ENCODE data around the gene FGD6.

DNA sequence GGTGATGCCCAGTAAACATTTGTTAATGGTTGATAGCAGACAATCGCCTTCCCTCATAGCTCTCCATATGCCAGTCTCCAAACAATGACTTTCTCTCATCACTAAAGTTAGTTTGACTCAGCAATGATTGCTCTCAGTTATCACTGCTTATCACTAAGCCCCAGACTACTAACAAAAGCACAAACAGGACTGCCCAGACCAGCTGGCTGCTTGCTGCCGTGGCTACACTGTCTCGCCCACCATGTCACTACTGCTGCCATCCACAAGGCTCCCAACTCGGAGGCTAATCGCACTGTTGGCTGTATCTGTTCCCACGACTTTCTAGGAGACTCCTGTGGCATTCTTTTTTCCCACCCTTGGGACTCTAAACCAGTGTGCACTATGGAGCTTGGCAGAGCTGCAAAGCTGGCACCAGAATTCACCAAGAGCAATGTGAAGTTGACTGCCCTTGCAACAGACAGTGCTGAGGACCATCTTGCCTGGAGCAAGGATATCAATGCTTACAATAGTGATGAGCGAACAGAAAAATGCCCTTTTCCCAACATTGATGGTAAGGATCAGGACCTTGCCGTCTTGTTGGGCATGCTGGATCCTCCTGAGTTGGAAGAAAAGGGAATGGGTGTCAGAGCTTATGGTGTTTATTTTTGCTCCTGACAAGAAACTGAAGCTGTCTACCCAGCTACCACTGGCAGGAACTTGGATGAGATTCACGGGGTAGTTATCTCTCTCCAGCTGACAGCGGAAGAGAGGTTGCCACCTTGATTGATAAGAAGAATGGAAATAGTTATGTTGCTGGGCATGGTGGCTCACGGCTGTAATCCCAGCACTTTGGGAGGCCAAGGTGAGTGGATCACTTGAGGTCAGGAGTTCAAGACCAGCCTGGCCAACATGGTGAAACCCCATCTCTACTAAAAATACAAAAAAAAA is 116.7 kb downstream of the FGD6 start:
- TF ChIP-seq, protein P1, sequence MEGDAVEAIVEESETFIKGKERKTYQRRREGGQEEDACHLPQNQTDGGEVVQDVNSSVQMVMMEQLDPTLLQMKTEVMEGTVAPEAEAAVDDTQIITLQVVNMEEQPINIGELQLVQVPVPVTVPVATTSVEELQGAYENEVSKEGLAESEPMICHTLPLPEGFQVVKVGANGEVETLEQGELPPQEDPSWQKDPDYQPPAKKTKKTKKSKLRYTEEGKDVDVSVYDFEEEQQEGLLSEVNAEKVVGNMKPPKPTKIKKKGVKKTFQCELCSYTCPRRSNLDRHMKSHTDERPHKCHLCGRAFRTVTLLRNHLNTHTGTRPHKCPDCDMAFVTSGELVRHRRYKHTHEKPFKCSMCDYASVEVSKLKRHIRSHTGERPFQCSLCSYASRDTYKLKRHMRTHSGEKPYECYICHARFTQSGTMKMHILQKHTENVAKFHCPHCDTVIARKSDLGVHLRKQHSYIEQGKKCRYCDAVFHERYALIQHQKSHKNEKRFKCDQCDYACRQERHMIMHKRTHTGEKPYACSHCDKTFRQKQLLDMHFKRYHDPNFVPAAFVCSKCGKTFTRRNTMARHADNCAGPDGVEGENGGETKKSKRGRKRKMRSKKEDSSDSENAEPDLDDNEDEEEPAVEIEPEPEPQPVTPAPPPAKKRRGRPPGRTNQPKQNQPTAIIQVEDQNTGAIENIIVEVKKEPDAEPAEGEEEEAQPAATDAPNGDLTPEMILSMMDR (IDR thresholded peaks at IDR 0.05), result no peak
- no peak for TF ChIP-seq POLR2A (IDR thresholded peaks at IDR 0.05)
- TF ChIP-seq EP300 (IDR thresholded peaks at IDR 0.05), result no peak
- no peak for TF ChIP-seq POLR2AphosphoS5 (IDR thresholded peaks at IDR 0.05)

Data from sigmoid colon (tissue), 4 donors.